Neural cell (in vitro differentiated cells): ENCODE data around the gene NFKBIL1.

Source experiments
- CTCF ChIP-seq: fragments of 450-650 bp; IDR thresholded peaks from 2 replicates; pipeline ENCODE4 v1.5.1; 2014; ENCODE audit warnings: antibody characterized with exemption, mild to moderate bottlenecking, moderate library complexity; ENCODE audit not compliant: poor library complexity, severe bottlenecking
- POLR2AphosphoS5 ChIP-seq: IDR thresholded peaks from 2 replicates; pipeline ENCODE4 v1.6.1; 2012
- TAF1 ChIP-seq: IDR thresholded peaks from 2 replicates; pipeline ENCODE4 v1.6.1; 2012; ENCODE audit warnings: low read depth

GRCh38 chr6:31559958-31560696 is 12.7 kb downstream of the NFKBIL1 start:
- TF ChIP-seq CTCF (no peak), POLR2AphosphoS5 (no peak), TAF1 (no peak)
